K562 (cell line): Measurements from ENCODE around the gene ACTN4.

Experiments
- BRD9 ChIP-seq: fragments of 450-650 bp; IDR thresholded peaks from 2 replicates; pipeline ENCODE4 v1.6.1; 2018; ENCODE audit warnings: low read depth; ENCODE audit not compliant: partially characterized antibody
- CTCF ChIP-seq, 3 experiments: IDR thresholded peaks in 2 of 3; conservative IDR thresholded peaks in 1 of 3; 2 replicates each; pipeline ENCODE4 v1.5.1; 2011 to 2012; ENCODE audit warnings: low read length in 3 of 3, mild to moderate bottlenecking in 3 of 3, control low read depth in 2 of 3, improper control_type of control experiment in 1 of 3, inconsistent platforms in 1 of 3, low read depth in 1 of 3, mixed read lengths in 1 of 3, moderate library complexity in 1 of 3; ENCODE audit not compliant: insufficient read depth in 2 of 3
- NFXL1 ChIP-seq: fragments of 450-650 bp; formaldehyde crosslinking; IDR thresholded peaks from 2 replicates; pipeline ENCODE4 v1.4.0; 2021; ENCODE audit warnings: mild to moderate bottlenecking
- TF ChIP-seq, protein P1 (sequence below): IDR thresholded peaks from 2 replicates; pipeline ENCODE4 v1.6.1; 2011; ENCODE audit warnings: borderline replicate concordance, low read depth, mild to moderate bottlenecking, moderate library complexity, low read length; ENCODE audit not compliant: insufficient read depth, poor library complexity, severe bottlenecking

DNA sequence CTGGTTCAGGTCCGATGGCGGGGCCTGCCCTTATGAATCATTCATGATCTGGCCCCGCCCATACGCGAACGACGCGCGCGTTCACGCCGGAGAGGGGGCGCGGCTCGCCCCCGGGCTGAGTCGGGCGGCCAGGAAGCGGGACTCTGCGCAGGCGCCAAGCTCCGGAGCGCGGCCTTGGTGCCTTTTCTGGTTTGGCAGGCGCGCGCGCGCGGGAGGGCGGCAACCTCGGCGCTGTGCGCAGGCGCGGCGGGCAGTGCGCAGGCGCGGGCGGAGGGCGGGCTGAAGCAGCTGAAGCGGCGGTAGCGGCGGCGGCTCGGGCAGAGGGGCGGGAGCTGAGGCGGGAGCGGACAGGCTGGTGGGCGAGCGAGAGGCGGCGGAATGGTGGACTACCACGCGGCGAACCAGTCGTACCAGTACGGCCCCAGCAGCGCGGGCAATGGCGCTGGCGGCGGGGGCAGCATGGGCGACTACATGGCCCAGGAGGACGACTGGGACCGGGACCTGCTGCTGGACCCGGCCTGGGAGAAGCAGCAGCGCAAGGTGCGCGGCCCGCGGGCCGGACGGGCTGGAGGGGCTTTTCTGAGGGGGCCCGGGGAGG lies at the start of gene ACTN4:
- no peak for TF ChIP-seq NFXL1 (CRISPR knock-in tag)
- no peak for TF ChIP-seq CTCF (IDR thresholded peaks at IDR 0.05 in 2 of 3, conservative IDR thresholded peaks at IDR 0.05 in 1 of 3; ENCODE audit: insufficient read depth in 2 of 3, low read depth in 1 of 3, low read length in 3 of 3)
- no peak for TF ChIP-seq BRD9
- TF ChIP-seq, protein P1, sequence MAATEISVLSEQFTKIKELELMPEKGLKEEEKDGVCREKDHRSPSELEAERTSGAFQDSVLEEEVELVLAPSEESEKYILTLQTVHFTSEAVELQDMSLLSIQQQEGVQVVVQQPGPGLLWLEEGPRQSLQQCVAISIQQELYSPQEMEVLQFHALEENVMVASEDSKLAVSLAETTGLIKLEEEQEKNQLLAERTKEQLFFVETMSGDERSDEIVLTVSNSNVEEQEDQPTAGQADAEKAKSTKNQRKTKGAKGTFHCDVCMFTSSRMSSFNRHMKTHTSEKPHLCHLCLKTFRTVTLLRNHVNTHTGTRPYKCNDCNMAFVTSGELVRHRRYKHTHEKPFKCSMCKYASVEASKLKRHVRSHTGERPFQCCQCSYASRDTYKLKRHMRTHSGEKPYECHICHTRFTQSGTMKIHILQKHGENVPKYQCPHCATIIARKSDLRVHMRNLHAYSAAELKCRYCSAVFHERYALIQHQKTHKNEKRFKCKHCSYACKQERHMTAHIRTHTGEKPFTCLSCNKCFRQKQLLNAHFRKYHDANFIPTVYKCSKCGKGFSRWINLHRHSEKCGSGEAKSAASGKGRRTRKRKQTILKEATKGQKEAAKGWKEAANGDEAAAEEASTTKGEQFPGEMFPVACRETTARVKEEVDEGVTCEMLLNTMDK, result no peak
